WTC11 (cell line): ENCODE data around the gene NEK8. TPM values are rescaled to one million over a fixed set of nuclear protein-coding genes. Genes with fewer than 3 reads are reported as not detected.

Experiments
- ATAC-seq: fragments of 200-7000 bp; cut with Tn5 transposase; 2 replicates; pipeline ENCODE4 v1.10.0; 2021; ENCODE audit warnings: mild to moderate bottlenecking, moderate library complexity
- CTCF ChIA-PET: fragments of 300-600 bp; sonication (Branson Sonifier 250); formaldehyde crosslinking; loops from one replicate; lab custom pipeline; 2021; ENCODE audit warnings: antibody characterized with exemption; lab: Charles Lee
- POLR2A ChIA-PET: fragments of 350-600 bp; sonication (Branson Sonifier 250); formaldehyde crosslinking; loops from one replicate; lab custom pipeline; 2021; ENCODE audit warnings: antibody characterized with exemption; lab: Charles Lee
- DNase-seq: peaks from one replicate; pipeline ENCODE4 v3.0.0; 2021; ENCODE audit warnings: low spot score
- H3K27ac Mint-ChIP-seq: 2 replicates; pipeline ENCODE4 v1.8.0; 2021; ENCODE audit warnings: mixed read lengths
- H3K27me3 Mint-ChIP-seq: 2 replicates; pipeline ENCODE4 v1.8.0; 2021; ENCODE audit warnings: low read depth, mild to moderate bottlenecking, moderate library complexity, mixed read lengths
- H3K36me3 Mint-ChIP-seq: 2 replicates; pipeline ENCODE4 v1.8.0; 2021; ENCODE audit warnings: mixed read lengths
- H3K4me1 Mint-ChIP-seq: 2 replicates; pipeline ENCODE4 v1.8.0; 2022; ENCODE audit warnings: mixed read lengths
- H3K4me3 Mint-ChIP-seq: 2 replicates; pipeline ENCODE4 v1.8.0; 2021; ENCODE audit warnings: mild to moderate bottlenecking, moderate library complexity, mixed read lengths
- H3K9me3 Mint-ChIP-seq: 2 replicates; pipeline ENCODE4 v1.8.0; 2021; ENCODE audit warnings: mixed read lengths
- AR ChIP-seq: fragments of 250-450 bp; sonication (Bioruptor Pico); IDR thresholded peaks from 2 replicates; pipeline ENCODE4 v1.9.0; 2021; ENCODE audit warnings: mild to moderate bottlenecking
- ATF2 ChIP-seq: sonication (generic); formaldehyde crosslinking; IDR thresholded peaks from 2 replicates; pipeline ENCODE4 v1.8.1; 2022; ENCODE audit warnings: low read depth, missing genetic modification reagents, borderline replicate concordance
- E2F4 ChIP-seq: sonication (generic); formaldehyde crosslinking; IDR thresholded peaks from 2 replicates; pipeline ENCODE4 v1.8.1; 2022; ENCODE audit warnings: low read depth, mild to moderate bottlenecking, moderate library complexity, missing genetic modification reagents, borderline replicate concordance
- E2F5 ChIP-seq: sonication (generic); formaldehyde crosslinking; IDR thresholded peaks from 2 replicates; pipeline ENCODE4 v1.8.1; 2022; ENCODE audit warnings: mild to moderate bottlenecking, moderate library complexity, missing genetic modification reagents
- ESRRA ChIP-seq: sonication (generic); formaldehyde crosslinking; IDR thresholded peaks from 2 replicates; pipeline ENCODE4 v1.8.1; 2022; ENCODE audit warnings: mild to moderate bottlenecking, missing genetic modification reagents, borderline replicate concordance
- ETV6 ChIP-seq: sonication (generic); formaldehyde crosslinking; IDR thresholded peaks from 2 replicates; pipeline ENCODE4 v1.8.1; 2022; ENCODE audit warnings: mild to moderate bottlenecking, missing genetic modification reagents
- IRF2 ChIP-seq: sonication (generic); formaldehyde crosslinking; IDR thresholded peaks from 2 replicates; pipeline ENCODE4 v1.8.0; 2022; ENCODE audit warnings: low read depth, missing genetic modification reagents, borderline replicate concordance
- JAZF1 ChIP-seq: fragments of 250-450 bp; sonication (Bioruptor Pico); IDR thresholded peaks from 2 replicates; pipeline ENCODE4 v1.9.0; 2021; ENCODE audit warnings: moderate library complexity, mild to moderate bottlenecking, inconsistent platforms
- MYBL2 ChIP-seq: sonication (generic); formaldehyde crosslinking; IDR thresholded peaks from 2 replicates; pipeline ENCODE4 v1.8.1; 2023; ENCODE audit warnings: mild to moderate bottlenecking, moderate library complexity, missing genetic modification reagents
- NFATC4 ChIP-seq: fragments of 250-450 bp; sonication (Bioruptor Pico); IDR thresholded peaks from 2 replicates; pipeline ENCODE4 v1.9.0; 2021; ENCODE audit warnings: mild to moderate bottlenecking
- NFE2L1 ChIP-seq: sonication (generic); formaldehyde crosslinking; IDR thresholded peaks from 2 replicates; pipeline ENCODE4 v1.8.1; 2023; ENCODE audit warnings: missing genetic modification reagents
- TEAD1 ChIP-seq: sonication (generic); formaldehyde crosslinking; IDR thresholded peaks from 2 replicates; pipeline ENCODE4 v1.8.0; 2022; ENCODE audit warnings: mild to moderate bottlenecking, missing genetic modification reagents
- TP53 ChIP-seq: sonication (generic); formaldehyde crosslinking; IDR thresholded peaks from 2 replicates; pipeline ENCODE4 v1.8.1; 2023; ENCODE audit warnings: mild to moderate bottlenecking, missing genetic modification reagents
- ZBTB21 ChIP-seq: sonication (generic); formaldehyde crosslinking; IDR thresholded peaks from 2 replicates; pipeline ENCODE4 v1.8.1; 2023; ENCODE audit warnings: mild to moderate bottlenecking, missing genetic modification reagents, borderline replicate concordance
- ZNF121 ChIP-seq: sonication (generic); formaldehyde crosslinking; IDR thresholded peaks from 2 replicates; pipeline ENCODE4 v1.8.0; 2023; ENCODE audit warnings: missing genetic modification reagents
- ZNF138 ChIP-seq: sonication (generic); formaldehyde crosslinking; conservative IDR thresholded peaks from 2 replicates; pipeline ENCODE4 v1.8.1; 2022; ENCODE audit warnings: mild to moderate bottlenecking, moderate library complexity, missing genetic modification reagents
- ZNF317 ChIP-seq: sonication (generic); formaldehyde crosslinking; IDR thresholded peaks from 2 replicates; pipeline ENCODE4 v1.8.1; 2023; ENCODE audit warnings: low read depth, mild to moderate bottlenecking, moderate library complexity, missing genetic modification reagents, borderline replicate concordance
- ZNF396 ChIP-seq: fragments of 250-450 bp; sonication (Bioruptor Pico); IDR thresholded peaks from 2 replicates; pipeline ENCODE4 v1.8.0; 2021; ENCODE audit warnings: mild to moderate bottlenecking, moderate library complexity, borderline replicate concordance
- ZNF671 ChIP-seq: fragments of 250-450 bp; sonication (Bioruptor Pico); IDR thresholded peaks from 2 replicates; pipeline ENCODE4 v1.8.0; 2021; ENCODE audit warnings: mild to moderate bottlenecking
- total RNA-seq: library from RNA; stranded (reverse); gene quantifications from 3 replicates; pipeline ENCODE4 v1.2.3, GENCODE V29; 2021
- TF ChIP-seq, protein P1 (sequence below): fragments of 200-600 bp; IDR thresholded peaks from 2 replicates; pipeline ENCODE4 v1.8.0; 2022; ENCODE audit warnings: antibody characterized with exemption

NEK8 gene
- total RNA-seq, 1 experiment from 2014 or later: 25.0 TPM

GRCh38 chr17:28760601-28761562 lies 32.3 kb downstream of the NEK8 start (continued):
- TF ChIP-seq ZBTB21 (CRISPR knock-in tag) (no peak), ZNF317 (peak; percentile 32; the same call in 1 of the 2 replicates), ZNF121 (CRISPR knock-in tag) (no peak), IRF2 (CRISPR knock-in tag) (no peak)

DNA sequence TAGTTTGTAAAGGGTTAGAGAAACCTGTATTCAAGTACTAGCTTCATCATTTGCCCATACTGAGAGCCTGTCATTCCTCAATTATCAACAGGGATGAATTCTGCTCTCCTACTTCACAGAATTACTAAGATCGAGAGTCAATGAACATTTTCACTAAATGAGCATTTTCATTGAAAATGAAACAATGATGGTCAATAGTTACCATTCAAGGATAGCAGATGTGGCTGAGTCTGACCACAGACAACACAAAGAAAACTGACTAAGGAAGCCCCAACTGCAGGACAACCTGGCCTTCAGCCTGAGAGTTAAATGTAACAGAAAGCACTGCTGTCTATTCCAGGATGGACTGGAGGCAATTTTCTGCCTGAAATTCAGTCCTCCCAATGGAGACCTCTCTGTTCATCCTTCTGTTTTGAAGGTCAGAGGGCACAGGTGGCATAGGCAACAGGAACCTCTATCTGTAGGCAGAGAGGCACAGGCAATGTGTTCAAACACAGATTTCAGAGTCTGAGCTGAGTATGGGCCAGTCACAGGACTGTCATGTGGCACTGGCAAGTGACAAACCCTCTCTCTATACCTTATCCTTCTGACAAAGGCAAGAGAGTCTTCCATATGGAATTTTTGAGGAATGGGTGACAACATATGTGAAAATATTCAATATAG lies 34.7 kb downstream of the NEK8 start:
- DNase-seq (no peak), ATAC-seq (no peak)
- H3K9me3 Mint-ChIP-seq: no peaks in the 10 kb centered on the region
- TF ChIP-seq ZNF396 (CRISPR knock-in tag) (no peak), ESRRA (CRISPR knock-in tag) (no peak), NFATC4 (CRISPR knock-in tag) (no peak), ETV6 (CRISPR knock-in tag) (no peak), TEAD1 (CRISPR knock-in tag) (no peak), JAZF1 (CRISPR knock-in tag) (no peak)
- H3K27ac Mint-ChIP-seq: peak overlapping the region; percentile 54
- H3K4me1 Mint-ChIP-seq: peaks cover 54% of the 10 kb centered on the region
- ChIA-PET POLR2A (interaction anchor here (0.6 to 2.0 kb wide), 5 partner anchors 11 to 107 kb away, joined by 3 to 9 read pairs (median 3); no protein-coding TSS in a partner anchor), CTCF (interaction anchor here (0.6 to 6.5 kb wide), 53 partner anchors 10 to 858 kb away, joined by 3 to 147 read pairs (median 8); partner anchors contain the start of genes BLTP2, ERAL1, FAM222B and FLOT2)
- H3K27me3 Mint-ChIP-seq: no peaks in the 10 kb centered on the region
- peaks cover 35% of the 10 kb centered on the region for H3K36me3 Mint-ChIP-seq
- H3K4me3 Mint-ChIP-seq: no peak overlapping the region

DNA sequence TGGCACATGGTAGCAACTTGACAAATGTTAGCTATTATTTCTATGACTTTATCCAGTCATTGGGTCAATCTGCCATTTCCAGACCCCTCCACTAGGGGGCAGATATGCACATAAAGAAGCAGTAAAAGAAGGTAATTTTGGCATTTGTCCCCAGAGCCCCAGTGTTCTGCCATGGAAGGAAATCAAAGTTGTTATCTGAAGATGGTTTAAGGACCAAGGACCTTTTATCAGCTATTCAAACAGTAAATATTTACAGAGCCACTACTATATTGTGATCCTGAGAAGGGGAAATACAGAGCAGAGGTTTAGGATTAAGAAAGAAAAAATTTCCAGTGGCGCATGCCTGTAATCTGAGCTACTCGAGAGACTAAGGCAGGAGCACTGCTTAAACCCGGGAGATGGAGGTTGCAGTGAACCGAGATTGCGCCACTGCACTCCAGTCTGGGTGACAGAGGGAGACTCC lies 35.2 kb downstream of the NEK8 start:
- H3K27me3 Mint-ChIP-seq: no peaks in the 10 kb centered on the region
- H3K4me1 Mint-ChIP-seq: peaks cover 57% of the 10 kb centered on the region
- no peak for TF ChIP-seq ZNF138
- TF ChIP-seq, protein P1, sequence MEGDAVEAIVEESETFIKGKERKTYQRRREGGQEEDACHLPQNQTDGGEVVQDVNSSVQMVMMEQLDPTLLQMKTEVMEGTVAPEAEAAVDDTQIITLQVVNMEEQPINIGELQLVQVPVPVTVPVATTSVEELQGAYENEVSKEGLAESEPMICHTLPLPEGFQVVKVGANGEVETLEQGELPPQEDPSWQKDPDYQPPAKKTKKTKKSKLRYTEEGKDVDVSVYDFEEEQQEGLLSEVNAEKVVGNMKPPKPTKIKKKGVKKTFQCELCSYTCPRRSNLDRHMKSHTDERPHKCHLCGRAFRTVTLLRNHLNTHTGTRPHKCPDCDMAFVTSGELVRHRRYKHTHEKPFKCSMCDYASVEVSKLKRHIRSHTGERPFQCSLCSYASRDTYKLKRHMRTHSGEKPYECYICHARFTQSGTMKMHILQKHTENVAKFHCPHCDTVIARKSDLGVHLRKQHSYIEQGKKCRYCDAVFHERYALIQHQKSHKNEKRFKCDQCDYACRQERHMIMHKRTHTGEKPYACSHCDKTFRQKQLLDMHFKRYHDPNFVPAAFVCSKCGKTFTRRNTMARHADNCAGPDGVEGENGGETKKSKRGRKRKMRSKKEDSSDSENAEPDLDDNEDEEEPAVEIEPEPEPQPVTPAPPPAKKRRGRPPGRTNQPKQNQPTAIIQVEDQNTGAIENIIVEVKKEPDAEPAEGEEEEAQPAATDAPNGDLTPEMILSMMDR: peak; percentile 92
- POLR2A ChIA-PET: interaction anchor here (0.7 to 2.0 kb wide), 3 partner anchors 12 to 72 kb away, joined by 3 to 9 read pairs (median 5); no protein-coding TSS in a partner anchor
- DNase-seq (peak; percentile 81), ATAC-seq (no peak)
- CTCF ChIA-PET: interaction anchor here (0.6 to 6.5 kb wide), 55 partner anchors 10 to 858 kb away, joined by 3 to 147 read pairs (median 7); partner anchors contain the start of genes BLTP2, ERAL1, FAM222B and FLOT2
- no peaks in the 10 kb centered on the region for H3K9me3 Mint-ChIP-seq
- H3K36me3 Mint-ChIP-seq: peaks cover 30% of the 10 kb centered on the region
- peak overlapping the region; percentile 96 for H3K27ac Mint-ChIP-seq
- no peak overlapping the region for H3K4me3 Mint-ChIP-seq

- POLR2A ChIA-PET: no interaction called here
- DNase-seq (no peak), ATAC-seq (no peak)
- Mint-ChIP-seq H3K27me3 (no peaks in the 10 kb centered on the region), H3K4me1 (peaks cover 55% of the 10 kb centered on the region), H3K36me3 (peaks cover 20% of the 10 kb centered on the region), H3K9me3 (no peaks in the 10 kb centered on the region), H3K27ac (peak overlapping the region; percentile 78), H3K4me3 (no peak overlapping the region)
- CTCF ChIA-PET: interaction anchor here (1.3 to 6.5 kb wide), 13 partner anchors 9 to 411 kb away, joined by 3 to 147 read pairs (median 36); partner anchors contain the start of genes FAM222B, NEK8, PHF12 and TLCD1
- TF ChIP-seq E2F5 (CRISPR knock-in tag) (no peak), ZNF121 (CRISPR knock-in tag) (no peak), NFE2L1 (CRISPR knock-in tag) (no peak), E2F4 (CRISPR knock-in tag) (no peak), AR (CRISPR knock-in tag) (no peak), TP53 (no peak), MYBL2 (no peak), ZNF671 (CRISPR knock-in tag) (no peak), ATF2 (no peak)
Measured at GRCh38 chr17:28765038-28765437, 36.5 kb downstream of the NEK8 start.
